Fibroblast of pulmonary artery (primary cell): ENCODE measurements around the gene CNNM3.
"Not testable (repeated sequence)": the region's sequence is repeated elsewhere in the genome, so short reads cannot be mapped to it uniquely, and the experiment has no call there.

ENCODE experiments used
- DNase-seq: peaks from one replicate; pipeline ENCODE4 v3.0.0-alpha.2; 2010; ENCODE audit warnings: low read depth
- H3K4me3 ChIP-seq: replicated peaks from 2 replicates; pipeline ENCODE4 v1.5.1; 2011; ENCODE audit warnings: low read depth, mild to moderate bottlenecking, control low read depth, low read length, moderate library complexity
- CTCF ChIP-seq: IDR thresholded peaks from 2 replicates; pipeline ENCODE4 v1.5.1; 2011; ENCODE audit warnings: mild to moderate bottlenecking, control low read depth, low read length, inconsistent platforms; ENCODE audit errors: missing control alignments

Gene CNNM3

GRCh38 chr2:96792772-96793749 is 23.0 kb upstream of the CNNM3 start:
- DNase-seq, result no peak
- no peak for TF ChIP-seq CTCF
- no peak overlapping the region for H3K4me3 ChIP-seq

- no peak for DNase-seq
- H3K4me3 ChIP-seq, result no peak overlapping the region
- TF ChIP-seq CTCF, result no peak
Measured at GRCh38 chr2:96795076-96795475, 21.0 kb upstream of the CNNM3 start.

GRCh38 chr2:96796497-96796896 is 19.6 kb upstream of the CNNM3 start:
- DNase-seq, H3K4me3 ChIP-seq: not testable (repeated sequence)

GRCh38 chr2:96797066-96797625 is 18.9 kb upstream of the CNNM3 start:
- DNase-seq, result no peak
- no peak overlapping the region for H3K4me3 ChIP-seq
- no peak for TF ChIP-seq CTCF

- no peak for DNase-seq
- no peak overlapping the region for H3K4me3 ChIP-seq
- TF ChIP-seq CTCF, result no peak
Measured at GRCh38 chr2:96798733-96799622, 17.1 kb upstream of the CNNM3 start.

GRCh38 chr2:96799623-96799935 is 16.5 kb upstream of the CNNM3 start:
- no peak for TF ChIP-seq CTCF
- no peak overlapping the region for H3K4me3 ChIP-seq
- no peak for DNase-seq
